ENCODE measurements around the gene BZW2.

Gene BZW2

DNA sequence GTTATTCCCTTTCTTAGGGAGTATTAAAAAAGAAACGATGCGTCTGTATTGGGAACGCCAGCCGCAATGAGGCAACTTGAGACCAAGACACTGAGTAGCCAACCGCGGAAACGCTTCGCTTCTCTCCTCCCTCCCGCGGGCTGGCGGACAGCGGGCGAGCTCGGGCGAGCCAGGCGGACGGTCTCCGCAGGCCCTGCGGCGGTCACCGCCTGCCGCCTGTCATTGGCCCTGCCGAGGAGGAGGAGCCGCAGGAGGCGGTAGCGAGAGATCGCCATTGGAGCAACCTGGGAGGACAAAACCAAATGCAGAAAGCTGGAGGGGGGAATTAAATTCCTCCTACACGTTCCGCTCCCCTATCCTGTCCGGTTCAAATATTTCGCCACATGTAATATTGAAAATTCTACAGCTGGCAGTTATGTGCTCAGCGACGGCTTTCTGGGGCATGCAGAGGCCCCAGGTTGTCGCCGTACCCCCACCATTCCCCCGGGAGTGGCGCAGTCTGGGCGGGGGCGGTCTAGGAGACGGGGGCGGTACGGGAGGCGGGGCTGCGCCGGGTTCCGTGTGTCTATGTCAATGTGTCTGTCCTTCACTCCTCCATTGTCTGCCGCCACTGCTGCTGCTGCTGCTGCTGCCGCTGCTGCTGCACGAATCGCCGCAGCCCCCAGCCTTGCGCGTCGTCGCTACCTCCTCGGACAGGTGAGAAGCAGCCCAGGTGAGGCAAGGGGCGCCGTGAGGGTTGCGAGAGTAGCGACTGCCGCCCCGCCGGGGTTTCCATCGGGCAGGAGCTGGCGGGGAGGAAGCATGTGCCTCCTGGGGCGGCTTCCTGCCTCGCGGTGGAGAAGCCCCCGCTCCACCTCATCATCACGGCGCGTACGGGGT is at the start of gene BZW2, which contains the start of gene ANKMY2:
TSS of gene BZW2 (plus strand) at position 589 of the 879 bp plus-strand sequence. CDS start 19,263 bp downstream, outside the sequence.
TSS of gene ANKMY2 (minus strand) at position 162 of the 879 bp plus-strand sequence. CDS start 181 bp downstream, outside the sequence.
- in situ Hi-C loops (cut with MboI; ENCODE audit: low pct_unique_long_range_greater_than_20kb, low sequenced_read_pairs), result no loop called here
- DNase-seq, result peak; percentile 96

DNA sequence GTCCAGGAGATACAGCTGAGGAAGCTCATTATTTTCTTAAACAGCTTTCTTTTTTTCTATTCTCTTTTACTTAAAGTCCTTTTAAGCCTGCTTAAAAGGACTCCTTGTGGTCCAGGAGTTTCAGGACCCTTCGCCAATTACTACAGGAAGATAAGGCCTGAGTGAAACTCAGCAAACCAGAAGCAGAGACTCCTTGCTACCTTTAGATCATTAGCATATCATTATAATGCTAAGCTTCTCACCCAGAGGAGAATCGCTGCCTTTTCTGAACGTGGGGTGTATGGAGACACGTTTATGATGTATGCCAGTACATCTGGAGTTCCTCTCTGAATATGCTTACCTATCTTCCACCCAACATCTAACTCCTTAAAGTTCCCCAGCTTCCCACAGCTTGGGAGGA is 48.0 kb upstream of the BZW2 start:
- DNase-seq, result no peak
- in situ Hi-C loops (cut with MboI; ENCODE audit: low pct_unique_long_range_greater_than_20kb, low sequenced_read_pairs), result no loop called here

DNA sequence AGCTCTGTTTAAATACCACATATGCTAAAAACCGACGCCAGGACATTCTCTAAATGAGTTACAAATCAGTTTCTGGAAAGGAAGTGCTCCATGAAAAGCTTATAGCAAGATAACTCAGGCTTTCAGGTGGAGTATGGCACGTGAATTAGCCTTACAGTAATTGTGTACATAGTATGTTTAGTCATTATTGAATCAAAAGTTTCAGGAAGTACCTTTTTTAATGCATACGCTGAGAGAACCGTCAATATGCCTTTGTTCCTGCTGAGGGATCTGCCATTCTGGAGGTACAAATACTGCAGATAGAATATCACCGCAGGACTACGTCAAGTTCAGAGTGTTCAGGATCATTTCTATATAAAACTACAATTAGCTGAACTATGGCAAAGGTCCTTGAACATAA is 46.1 kb upstream of the BZW2 start:
- in situ Hi-C loops (cut with MboI; ENCODE audit: low pct_unique_long_range_greater_than_20kb, low sequenced_read_pairs), result no loop called here
- DNase-seq, result no peak

DNA sequence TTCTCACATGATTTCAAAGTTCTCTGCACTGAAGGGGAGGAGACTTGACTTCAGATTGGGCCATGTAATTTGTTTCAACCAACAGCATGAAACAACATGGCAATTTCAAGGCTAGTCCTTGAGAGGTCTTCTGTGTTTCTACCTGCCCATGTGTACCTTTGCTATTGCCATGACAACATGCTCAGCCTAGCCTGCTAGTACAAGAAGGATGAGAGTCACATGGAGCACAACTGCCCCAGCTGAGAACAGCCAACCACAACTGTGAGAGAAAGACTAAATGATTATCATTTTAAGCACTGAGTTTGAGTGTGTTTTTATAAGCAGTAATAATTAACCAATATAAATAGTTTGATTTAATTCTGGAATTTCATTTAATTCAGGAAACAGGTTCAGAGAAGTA is 42.3 kb upstream of the BZW2 start:
- in situ Hi-C loops (cut with MboI; ENCODE audit: low pct_unique_long_range_greater_than_20kb, low sequenced_read_pairs), result no loop called here
- no peak for DNase-seq

DNA sequence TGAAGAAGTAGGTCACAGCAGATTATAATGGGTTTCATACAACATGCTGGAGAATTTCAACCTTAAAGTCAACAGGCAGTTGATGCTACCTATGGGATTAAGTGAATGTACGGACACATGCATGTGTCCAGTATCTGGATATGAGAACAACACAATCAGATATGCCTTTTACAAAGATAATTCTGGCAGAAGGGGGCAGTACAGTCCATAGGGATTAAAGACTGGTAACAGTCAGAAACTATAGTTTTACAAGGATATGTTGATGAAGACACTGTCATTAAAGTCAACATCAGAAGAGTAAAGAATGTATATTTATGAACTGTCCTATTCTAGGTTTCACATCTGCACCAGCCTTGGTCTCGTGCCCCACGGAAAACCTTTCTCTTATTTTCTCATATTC is 41.9 kb upstream of the BZW2 start:
- in situ Hi-C loops (cut with MboI; ENCODE audit: low pct_unique_long_range_greater_than_20kb, low sequenced_read_pairs), result no loop called here
- DNase-seq, result no peak

GRCh38 chr7:16606704-16607103 is 39.3 kb upstream of the BZW2 start:
- in situ Hi-C loops (cut with MboI; ENCODE audit: low pct_unique_long_range_greater_than_20kb, low sequenced_read_pairs), result no loop called here

GRCh38 chr7:16609842-16610450 is 36.0 kb upstream of the BZW2 start:
- DNase-seq, result no peak
- in situ Hi-C loops (cut with MboI; ENCODE audit: low pct_unique_long_range_greater_than_20kb, low sequenced_read_pairs), result no loop called here

More at GRCh38 chr7:16606704-16607103, 39.3 kb upstream of the BZW2 start:
- no peak for DNase-seq

DNA sequence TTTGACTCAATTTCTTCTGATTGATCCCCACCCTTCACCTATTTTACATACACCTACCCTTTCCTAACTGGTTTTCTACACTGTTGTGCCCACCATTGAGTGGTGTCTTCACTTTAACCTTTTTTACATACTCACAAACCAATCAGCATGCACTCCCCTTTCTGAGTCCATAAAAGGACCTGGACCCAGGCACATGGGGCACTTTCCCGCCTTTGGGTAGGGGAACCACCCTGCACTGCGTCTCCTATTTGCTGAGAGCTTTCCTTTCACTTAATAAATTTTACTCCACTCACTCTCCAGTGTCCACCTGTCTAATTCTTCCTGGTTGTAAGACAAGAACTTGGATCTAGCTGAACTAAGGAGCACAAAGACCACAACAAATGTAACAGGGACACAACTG is 34.3 kb upstream of the BZW2 start:
- DNase-seq, result no peak
- in situ Hi-C loops (cut with MboI; ENCODE audit: low pct_unique_long_range_greater_than_20kb, low sequenced_read_pairs), result no loop called here

- in situ Hi-C loops (cut with MboI; ENCODE audit: low pct_unique_long_range_greater_than_20kb, low sequenced_read_pairs), result no loop called here
These were observed 30.8 kb upstream of the BZW2 start for GRCh38 chr7:16615228-16615627.

DNA sequence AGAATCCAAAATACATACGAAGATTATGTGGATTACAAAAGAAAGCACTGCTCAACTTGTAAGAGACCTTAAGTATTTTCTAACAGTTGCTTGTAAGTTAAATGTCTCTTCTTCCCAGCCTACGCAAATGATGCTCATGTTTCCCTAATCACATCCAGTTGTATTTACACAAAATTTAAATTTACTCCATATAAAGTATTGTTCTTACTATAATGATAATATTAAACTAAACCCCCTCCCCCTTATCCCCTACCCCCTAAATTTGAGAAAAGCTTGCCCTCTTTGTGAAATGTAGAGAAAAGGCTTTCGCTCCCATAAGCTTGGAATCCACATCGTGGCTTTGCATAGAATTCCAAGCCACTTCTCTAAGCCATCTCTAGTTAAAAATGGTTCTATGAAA is 29.9 kb upstream of the BZW2 start:
- in situ Hi-C loops (cut with MboI; ENCODE audit: low pct_unique_long_range_greater_than_20kb, low sequenced_read_pairs), result no loop called here
- no peak for DNase-seq

More at GRCh38 chr7:16615228-16615627, 30.8 kb upstream of the BZW2 start:
- DNase-seq, result no peak

- in situ Hi-C loops (cut with MboI; ENCODE audit: low pct_unique_long_range_greater_than_20kb, low sequenced_read_pairs), result no loop called here
These were observed 29.4 kb upstream of the BZW2 start for GRCh38 chr7:16616542-16616941.

DNA sequence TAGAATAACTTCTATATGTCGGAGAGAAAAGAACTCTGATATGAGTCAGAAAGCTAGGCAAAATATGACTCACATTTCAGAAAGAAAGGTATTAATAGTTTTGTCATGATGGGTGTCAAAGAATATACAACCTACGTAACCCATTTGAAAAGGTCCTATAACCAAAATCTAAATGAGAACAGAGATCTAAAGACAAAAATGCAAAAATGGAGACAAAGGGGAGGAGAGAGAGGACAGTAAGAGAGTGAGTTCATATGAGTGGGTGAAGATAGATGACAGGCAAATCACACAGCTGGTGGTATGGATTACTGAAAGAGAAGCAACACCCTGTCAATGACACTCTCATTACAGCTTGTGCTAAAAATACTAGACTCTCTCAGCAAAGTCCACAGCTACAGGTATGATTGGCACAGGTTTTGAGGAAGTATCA is 26.0 kb upstream of the BZW2 start:
- DNase-seq, result no peak
- in situ Hi-C loops (cut with MboI; ENCODE audit: low pct_unique_long_range_greater_than_20kb, low sequenced_read_pairs), result no loop called here

More at GRCh38 chr7:16616542-16616941, 29.4 kb upstream of the BZW2 start:
- DNase-seq, result no peak

DNA sequence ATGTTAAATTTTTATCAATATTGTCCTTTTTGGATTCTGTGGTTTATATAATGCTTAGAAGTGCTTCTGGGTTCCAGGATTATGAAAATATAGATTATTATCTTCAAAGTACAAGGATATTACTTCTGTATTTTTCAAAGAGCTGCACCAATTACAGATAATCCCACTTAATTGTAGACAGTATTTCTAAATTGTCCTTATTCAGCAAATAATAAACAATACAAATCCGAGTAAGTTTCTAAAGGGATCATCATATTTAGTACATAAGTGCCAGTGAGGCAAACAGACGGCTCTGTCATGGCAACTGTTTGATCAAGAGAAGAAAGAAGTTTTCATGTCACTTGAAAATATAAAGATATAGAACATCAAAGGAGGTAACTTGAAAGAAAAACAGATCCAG is 19.6 kb upstream of the BZW2 start:
- in situ Hi-C loops (cut with MboI; ENCODE audit: low pct_unique_long_range_greater_than_20kb, low sequenced_read_pairs), result no loop called here

DNA sequence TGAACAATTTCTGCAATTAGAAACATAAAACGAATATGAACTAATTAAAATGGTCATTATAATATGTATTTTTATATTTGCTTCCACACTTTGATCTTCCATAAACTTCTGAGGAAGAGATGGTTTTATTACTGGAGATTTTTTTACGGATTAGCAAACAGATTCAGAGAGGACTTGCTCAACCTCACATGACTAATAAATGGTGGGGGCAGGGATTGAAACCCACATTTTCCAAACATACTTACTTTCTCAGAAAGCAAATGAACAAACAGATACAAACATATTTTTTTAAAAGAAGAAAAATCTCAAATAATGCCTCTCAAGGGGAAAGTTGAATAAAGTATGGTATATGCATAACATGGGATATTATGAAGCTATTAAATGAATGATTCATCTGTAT is 18.7 kb upstream of the BZW2 start:
- in situ Hi-C loops (cut with MboI; ENCODE audit: low pct_unique_long_range_greater_than_20kb, low sequenced_read_pairs), result no loop called here
- no peak for DNase-seq

More for the DNA sequence above, 19.6 kb upstream of the BZW2 start:
- DNase-seq, result no peak

- no peak for DNase-seq
- in situ Hi-C loops (cut with MboI; ENCODE audit: low pct_unique_long_range_greater_than_20kb, low sequenced_read_pairs), result no loop called here
These were observed 15.3 kb upstream of the BZW2 start for GRCh38 chr7:16630654-16631053.

DNA sequence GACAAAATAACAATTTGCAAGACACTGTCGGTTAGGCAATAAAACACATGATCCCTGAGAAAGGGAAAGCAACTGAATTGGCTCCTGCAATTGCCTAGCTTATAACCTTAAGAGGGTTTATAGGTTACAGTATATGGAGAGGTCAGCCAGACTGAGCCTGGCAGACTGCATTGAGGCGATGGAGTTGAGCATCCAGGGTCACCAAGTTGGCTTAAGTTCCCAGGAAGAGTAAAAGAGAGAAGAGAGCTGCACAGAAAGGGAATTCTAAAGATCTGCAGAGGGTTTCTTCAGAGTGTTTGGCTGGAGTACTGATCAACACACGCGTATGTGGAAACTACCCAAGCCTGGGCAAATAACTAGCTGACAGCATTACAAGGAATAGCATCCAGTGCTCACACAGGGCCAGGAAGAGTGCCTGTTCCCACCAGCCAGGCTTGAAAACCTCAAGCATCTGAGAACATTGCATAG is 11.7 kb upstream of the BZW2 start:
- in situ Hi-C loops (cut with MboI; ENCODE audit: low pct_unique_long_range_greater_than_20kb, low sequenced_read_pairs), result no loop called here
- no peak for DNase-seq

GRCh38 chr7:16636555-16637101 is 9.4 kb upstream of the BZW2 start:
- in situ Hi-C loops (cut with MboI; ENCODE audit: low pct_unique_long_range_greater_than_20kb, low sequenced_read_pairs), result no loop called here
- no peak for DNase-seq

GRCh38 chr7:16637379-16637778 is 8.6 kb upstream of the BZW2 start:
- no peak for DNase-seq
- in situ Hi-C loops (cut with MboI; ENCODE audit: low pct_unique_long_range_greater_than_20kb, low sequenced_read_pairs), result no loop called here

DNA sequence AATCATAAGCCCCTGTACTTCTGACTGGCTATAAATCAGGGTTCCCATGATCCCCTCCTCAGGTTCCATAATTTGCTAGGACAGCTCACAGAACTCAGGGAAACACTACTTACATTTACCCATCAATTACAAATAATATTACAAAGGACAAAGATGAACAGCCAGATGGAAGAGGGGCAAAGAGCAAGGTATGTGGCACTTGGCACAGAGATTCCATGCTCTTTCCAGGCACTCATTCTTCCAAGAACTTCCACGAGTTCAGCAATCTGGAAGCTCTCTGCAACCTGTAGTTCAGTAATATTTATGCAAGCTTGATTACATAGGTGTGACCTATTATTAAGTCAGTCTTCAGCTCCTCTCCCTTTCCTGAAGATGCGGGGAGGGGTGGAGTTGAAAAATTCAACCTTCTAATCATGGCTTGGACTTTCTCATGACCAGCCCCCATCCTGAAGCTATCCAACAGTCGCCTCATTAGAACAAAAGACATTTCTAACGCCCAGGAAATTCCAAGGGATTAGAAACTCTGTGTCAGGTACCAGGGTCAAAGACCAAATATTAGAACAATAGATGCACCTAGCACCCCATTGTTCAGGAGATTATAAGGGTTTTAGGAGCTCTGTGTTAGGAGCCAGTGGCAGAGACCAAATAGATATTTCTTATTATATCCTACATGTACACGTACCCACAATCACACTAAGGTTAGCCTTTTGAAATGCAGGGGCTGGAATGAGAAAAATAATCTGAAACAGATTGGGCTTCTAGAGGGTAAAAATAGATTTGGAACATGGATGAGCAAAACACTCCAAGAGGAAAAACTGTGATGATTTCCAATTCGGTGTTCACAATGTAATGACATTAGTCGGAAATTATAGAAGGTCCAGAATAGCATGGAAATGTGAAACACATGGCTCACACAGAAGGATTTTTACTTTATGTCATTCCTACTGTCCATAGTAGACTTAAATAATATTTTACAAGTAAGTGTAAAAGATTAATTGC is 7.4 kb upstream of the BZW2 start:
- no peak for DNase-seq
- in situ Hi-C loops (cut with MboI; ENCODE audit: low pct_unique_long_range_greater_than_20kb, low sequenced_read_pairs), result no loop called here
